ENCODE results near the gene TDP2.
"Not testable (repeated sequence)": the region's sequence is repeated elsewhere in the genome, so short reads cannot be mapped to it uniquely, and the experiment has no call there.

Gene TDP2

DNA sequence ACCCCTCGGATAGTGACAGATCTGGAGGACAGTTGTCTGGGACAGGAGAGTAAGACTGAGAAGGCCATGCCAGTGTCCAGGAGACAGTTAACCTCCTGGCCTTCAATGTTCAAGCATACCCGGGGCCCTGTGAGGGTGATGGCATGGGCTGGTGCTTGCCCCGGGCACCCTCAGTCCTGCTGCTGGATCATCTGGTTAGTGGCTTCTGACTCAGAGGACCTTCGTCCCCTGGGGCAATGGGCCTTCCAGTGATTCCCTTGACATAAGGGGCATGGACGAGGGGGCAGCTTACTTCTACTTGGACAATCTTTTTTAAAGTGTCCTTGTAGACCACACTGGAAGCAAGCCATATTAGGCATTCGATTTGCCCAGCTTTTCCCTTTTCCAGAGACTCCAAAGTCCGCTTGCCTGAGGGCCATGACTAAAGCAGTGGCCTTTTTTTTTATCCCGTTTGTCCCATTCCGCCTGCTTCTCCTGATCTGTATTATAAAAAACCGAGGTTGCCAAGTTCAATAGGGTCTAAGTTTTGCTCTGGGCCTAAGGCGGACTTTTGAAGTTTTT, 12.2 kb upstream of the TDP2 start:
- DNase-seq; H3K79me1 ChIP-seq (ENCODE audit: low read length); H3K36me3 ChIP-seq (ENCODE audit: control insufficient read depth in 1 of 2, insufficient read depth in 2 of 2, low read length in 2 of 2); H4K12ac ChIP-seq (ENCODE audit: low read depth, low read length); H3K4me1 ChIP-seq (ENCODE audit: control insufficient read depth in 1 of 2, insufficient read depth in 2 of 2, low read length in 2 of 2); H3K14ac ChIP-seq (ENCODE audit: low read length); H2BK120ac ChIP-seq (ENCODE audit: insufficient read depth, low read length, poor library complexity); H2AK5ac ChIP-seq (ENCODE audit: low read length); H3K9ac ChIP-seq (ENCODE audit: low read length); H2BK5ac ChIP-seq (ENCODE audit: low read depth, low read length, poor library complexity); H3K79me2 ChIP-seq (ENCODE audit: control insufficient read depth, insufficient read depth, low read length, poor library complexity); H2AFZ ChIP-seq (ENCODE audit: insufficient read depth, low read length, poor library complexity); H3K4me3 ChIP-seq (ENCODE audit: low read depth, low read length); H2BK12ac ChIP-seq (ENCODE audit: low read length); H3K23ac ChIP-seq (ENCODE audit: low read length); H4K8ac ChIP-seq (ENCODE audit: low read depth, low read length); H3K9me3 ChIP-seq (ENCODE audit: insufficient read depth, low read depth, low read length); H3K27ac ChIP-seq (ENCODE audit: low read depth, low read length); H3K4ac ChIP-seq (ENCODE audit: low read depth, low read length); H4K91ac ChIP-seq (ENCODE audit: low read depth, low read length); H3K4me2 ChIP-seq (ENCODE audit: low read length); H3K27me3 ChIP-seq (ENCODE audit: insufficient read depth, low read length); H3K18ac ChIP-seq (ENCODE audit: low read length): not testable (repeated sequence)
- WGBS (ENCODE audit: extremely low coverage, insufficient coverage, insufficient read length): no CpG with 5 or more reads among the region's 11 CpGs

DNA sequence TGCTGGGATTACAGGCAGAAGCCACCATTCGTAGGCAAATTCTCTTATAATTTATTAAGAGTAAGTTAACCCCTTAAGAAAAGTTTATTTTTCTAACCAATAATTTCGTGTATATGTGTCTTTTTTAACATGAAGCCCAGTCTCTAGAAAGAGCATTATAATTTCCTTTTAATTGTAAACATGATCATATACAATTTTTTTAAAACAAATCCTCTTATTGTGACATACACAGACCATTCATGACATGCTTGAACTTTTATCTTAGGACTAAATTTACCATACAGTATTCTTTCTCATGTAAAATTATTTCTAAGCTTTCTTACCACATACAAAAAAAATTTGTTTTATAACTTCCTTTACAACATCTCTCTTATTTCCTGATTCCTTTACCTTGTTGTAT, 6.9 kb upstream of the TDP2 start:
- Histone ChIP-seq H2BK120ac (ENCODE audit: insufficient read depth, low read length, poor library complexity) (no peak overlapping the region), H2BK5ac (ENCODE audit: low read depth, low read length, poor library complexity) (no peak overlapping the region), H4K12ac (ENCODE audit: low read depth, low read length) (no peak overlapping the region), H3K4me3 (ENCODE audit: low read depth, low read length) (no peak overlapping the region), H4K91ac (ENCODE audit: low read depth, low read length) (no peak overlapping the region), H3K79me1 (ENCODE audit: low read length) (no peaks in the 10 kb centered on the region), H3K36me3 (ENCODE audit: control insufficient read depth in 1 of 2, insufficient read depth in 2 of 2, low read length in 2 of 2) (peaks cover 0 to 2% of the 10 kb centered on the region in 2 experiments), H2AK5ac (ENCODE audit: low read length) (no peak overlapping the region), H3K4me1 (ENCODE audit: control insufficient read depth in 1 of 2, insufficient read depth in 2 of 2, low read length in 2 of 2) (no peaks in the 10 kb centered on the region), H3K18ac (ENCODE audit: low read length) (no peak overlapping the region), H3K27ac (ENCODE audit: low read depth, low read length) (no peak overlapping the region), H2BK12ac (ENCODE audit: low read length) (no peak overlapping the region), H3K27me3 (ENCODE audit: insufficient read depth, low read length) (no peaks in the 10 kb centered on the region), H3K23ac (ENCODE audit: low read length) (no peak overlapping the region), H4K8ac (ENCODE audit: low read depth, low read length) (no peak overlapping the region), H3K4me2 (ENCODE audit: low read length) (no peak overlapping the region), H3K14ac (ENCODE audit: low read length) (no peak overlapping the region), H3K4ac (ENCODE audit: low read depth, low read length) (no peak overlapping the region), H3K9me3 (ENCODE audit: insufficient read depth, low read depth, low read length) (peaks cover 4% of the 10 kb centered on the region), H3K79me2 (ENCODE audit: control insufficient read depth, insufficient read depth, low read length, poor library complexity) (no peaks in the 10 kb centered on the region), H3K9ac (ENCODE audit: low read length) (no peak overlapping the region), H2AFZ (ENCODE audit: insufficient read depth, low read length, poor library complexity) (no peak overlapping the region)
- WGBS (ENCODE audit: extremely low coverage, insufficient coverage, insufficient read length): no CpG with 5 or more reads among the region's 2 CpGs
- no peak for DNase-seq

DNA sequence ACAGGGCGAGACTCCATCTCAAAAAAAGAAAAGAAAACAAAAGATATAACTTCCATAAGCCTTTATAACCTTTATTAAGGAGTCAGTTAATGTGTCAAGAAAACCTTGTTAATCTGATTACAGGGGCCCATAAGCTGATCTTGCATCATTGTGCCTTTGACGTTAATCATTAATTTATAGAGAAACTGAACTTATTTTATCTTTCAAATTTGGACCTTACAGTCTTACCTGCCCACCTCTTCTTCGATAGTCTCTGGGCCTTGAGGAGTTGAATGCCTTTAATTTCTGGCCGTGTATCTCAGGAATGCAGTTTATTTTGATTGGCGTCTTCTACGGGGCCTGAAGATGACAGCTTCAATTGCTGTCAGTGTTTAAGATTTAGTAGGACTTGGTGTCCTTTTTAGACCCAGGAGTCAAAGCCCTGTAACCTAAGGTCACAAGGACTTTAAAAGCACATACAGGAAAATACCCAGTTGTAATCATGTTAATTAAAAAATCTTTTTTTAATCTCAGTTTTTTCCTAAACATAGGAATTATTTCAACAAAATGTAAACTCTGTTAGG, 6.0 kb upstream of the TDP2 start:
- H3K4me2 ChIP-seq (ENCODE audit: low read length): no peak overlapping the region
- no peak overlapping the region for H3K4ac ChIP-seq (ENCODE audit: low read depth, low read length)
- no peak overlapping the region for H4K12ac ChIP-seq (ENCODE audit: low read depth, low read length)
- H4K8ac ChIP-seq (ENCODE audit: low read depth, low read length): no peak overlapping the region
- no peaks in the 10 kb centered on the region for H3K79me1 ChIP-seq (ENCODE audit: low read length)
- whole genome bisulfite sequencing (ENCODE audit: extremely low coverage, insufficient coverage, insufficient read length): no CpG with 5 or more reads among the region's 6 CpGs
- no peak overlapping the region for H3K14ac ChIP-seq (ENCODE audit: low read length)
- H3K23ac ChIP-seq (ENCODE audit: low read length): no peak overlapping the region
- no peaks in the 10 kb centered on the region for H3K27me3 ChIP-seq (ENCODE audit: insufficient read depth, low read length)
- H3K18ac ChIP-seq (ENCODE audit: low read length): no peak overlapping the region
- peaks cover 0 to 1% of the 10 kb centered on the region in 2 experiments for H3K4me1 ChIP-seq (ENCODE audit: control insufficient read depth in 1 of 2, insufficient read depth in 2 of 2, low read length in 2 of 2)
- H4K91ac ChIP-seq (ENCODE audit: low read depth, low read length): no peak overlapping the region
- H3K36me3 ChIP-seq (ENCODE audit: control insufficient read depth in 1 of 2, insufficient read depth in 2 of 2, low read length in 2 of 2): peaks cover 0 to 2% of the 10 kb centered on the region in 2 experiments
- H2AK5ac ChIP-seq (ENCODE audit: low read length): no peak overlapping the region
- no peak overlapping the region for H3K9ac ChIP-seq (ENCODE audit: low read length)
- H3K9me3 ChIP-seq (ENCODE audit: insufficient read depth, low read depth, low read length): peaks cover 7% of the 10 kb centered on the region
- DNase-seq: no peak
- H3K4me3 ChIP-seq (ENCODE audit: low read depth, low read length): no peak overlapping the region
- no peaks in the 10 kb centered on the region for H3K79me2 ChIP-seq (ENCODE audit: control insufficient read depth, insufficient read depth, low read length, poor library complexity)
- no peak overlapping the region for H2AFZ ChIP-seq (ENCODE audit: insufficient read depth, low read length, poor library complexity)
- no peak overlapping the region for H2BK120ac ChIP-seq (ENCODE audit: insufficient read depth, low read length, poor library complexity)
- no peak overlapping the region for H3K27ac ChIP-seq (ENCODE audit: low read depth, low read length)
- H2BK5ac ChIP-seq (ENCODE audit: low read depth, low read length, poor library complexity): no peak overlapping the region
- no peak overlapping the region for H2BK12ac ChIP-seq (ENCODE audit: low read length)

DNA sequence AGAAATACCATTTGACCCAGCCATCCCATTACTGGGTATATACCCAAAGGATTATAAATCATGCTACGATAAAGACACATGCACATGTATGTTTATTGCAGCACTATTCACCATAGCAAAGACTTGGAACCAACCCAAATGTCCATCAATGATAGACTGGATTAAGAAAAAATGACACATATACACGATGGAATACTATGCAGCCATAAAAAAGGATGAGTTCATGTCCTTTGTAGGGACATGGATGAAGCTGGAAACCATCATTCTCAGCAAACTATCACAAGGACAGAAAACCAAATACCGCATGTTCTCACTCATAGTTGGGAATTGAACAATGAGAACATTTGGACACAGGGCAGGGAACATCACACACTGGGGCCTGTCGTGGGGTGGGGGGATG, 4.4 kb upstream of the TDP2 start:
- DNase-seq; H3K79me1 ChIP-seq (ENCODE audit: low read length); H3K4me3 ChIP-seq (ENCODE audit: low read depth, low read length); H2AK5ac ChIP-seq (ENCODE audit: low read length); H3K36me3 ChIP-seq (ENCODE audit: control insufficient read depth in 1 of 2, insufficient read depth in 2 of 2, low read length in 2 of 2); H4K12ac ChIP-seq (ENCODE audit: low read depth, low read length); H3K4me2 ChIP-seq (ENCODE audit: low read length); H3K27me3 ChIP-seq (ENCODE audit: insufficient read depth, low read length); H3K14ac ChIP-seq (ENCODE audit: low read length); H3K79me2 ChIP-seq (ENCODE audit: control insufficient read depth, insufficient read depth, low read length, poor library complexity); H4K8ac ChIP-seq (ENCODE audit: low read depth, low read length); H2BK12ac ChIP-seq (ENCODE audit: low read length); H3K4ac ChIP-seq (ENCODE audit: low read depth, low read length); H3K27ac ChIP-seq (ENCODE audit: low read depth, low read length); H3K9ac ChIP-seq (ENCODE audit: low read length); H4K91ac ChIP-seq (ENCODE audit: low read depth, low read length); H2BK5ac ChIP-seq (ENCODE audit: low read depth, low read length, poor library complexity); H3K4me1 ChIP-seq (ENCODE audit: control insufficient read depth in 1 of 2, insufficient read depth in 2 of 2, low read length in 2 of 2); H2AFZ ChIP-seq (ENCODE audit: insufficient read depth, low read length, poor library complexity); H2BK120ac ChIP-seq (ENCODE audit: insufficient read depth, low read length, poor library complexity); H3K23ac ChIP-seq (ENCODE audit: low read length); H3K9me3 ChIP-seq (ENCODE audit: insufficient read depth, low read depth, low read length); H3K18ac ChIP-seq (ENCODE audit: low read length): not testable (repeated sequence)
- WGBS (ENCODE audit: extremely low coverage, insufficient coverage, insufficient read length): no CpG with 5 or more reads among the region's 4 CpGs
